C4-2B (cell line): ENCODE data around the gene PTH1R.

ENCODE experiments used
- CTCF ChIP-seq: fragments of 450-650 bp; conservative IDR thresholded peaks from 2 replicates; pipeline ENCODE4 v1.5.1; 2017; ENCODE audit warnings: mild to moderate bottlenecking
- ZFX ChIP-seq: fragments of 450-650 bp; IDR thresholded peaks from 2 replicates; pipeline ENCODE4 v1.6.1; 2017

DNA sequence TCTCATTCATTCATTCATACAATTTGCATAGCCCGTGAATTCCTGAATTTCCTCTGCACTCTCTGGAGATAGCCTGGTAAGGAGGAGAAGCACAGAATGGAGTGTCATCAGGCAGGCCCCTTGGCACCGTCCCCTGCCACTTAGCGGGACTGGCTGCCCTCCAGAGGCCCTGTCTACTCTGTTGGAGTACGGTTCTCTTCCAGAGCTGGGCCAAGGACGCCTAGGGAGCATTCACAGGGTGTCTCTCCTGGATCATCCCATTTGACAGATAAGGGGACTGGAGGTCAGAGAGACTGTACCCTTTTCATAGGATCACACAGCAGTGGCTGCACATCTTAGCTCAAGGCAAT, 48.0 kb downstream of the PTH1R start:
- TF ChIP-seq CTCF (no peak), ZFX (no peak)
